ENCODE results near the gene FAM3A.
A peak's percentile ranks its signal among the peaks of the same experiment; 100 is the strongest.
"Not testable (repeated sequence)": the region's sequence is repeated elsewhere in the genome, so short reads cannot be mapped to it uniquely, and the experiment has no call there.

Gene FAM3A

GRCh38 chrX:154496591-154497137 lies 19.4 kb downstream of the FAM3A start:
- H3K4me3 Mint-ChIP-seq, H3K9me3 Mint-ChIP-seq, H3K4me1 Mint-ChIP-seq, H3K27me3 Mint-ChIP-seq, H3K36me3 Mint-ChIP-seq: not testable (repeated sequence)
- peak overlapping the region; percentile 87 for H3K27ac Mint-ChIP-seq
- peak; percentile 20 for ATAC-seq

DNA sequence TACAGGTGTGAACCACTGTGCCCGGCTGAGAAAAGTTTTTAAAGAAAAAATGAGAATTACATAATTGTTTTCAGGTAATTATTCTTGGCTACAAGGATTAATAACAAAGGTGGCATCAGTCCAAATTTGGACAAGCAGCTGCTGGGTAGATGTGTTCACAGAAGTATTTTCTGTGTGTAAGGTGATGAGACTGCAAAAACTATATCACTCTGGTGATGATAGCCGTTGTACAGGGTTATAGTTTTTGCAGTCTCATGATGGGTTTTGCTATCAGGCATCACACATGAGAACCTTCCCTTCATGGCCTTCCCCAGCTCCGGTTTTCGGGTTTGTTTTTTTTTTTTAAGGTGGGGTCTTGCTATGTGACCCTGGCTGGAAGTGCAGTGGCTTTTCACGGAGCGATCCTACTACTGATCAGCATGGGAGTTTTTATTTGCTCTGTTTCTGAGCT lies 20.5 kb downstream of the FAM3A start:
- peaks cover 11% of the 10 kb centered on the region for H3K4me1 Mint-ChIP-seq

GRCh38 chrX:154494715-154495114 lies 21.3 kb downstream of the FAM3A start:
- Mint-ChIP-seq H3K27ac (no peak overlapping the region), H3K4me3 (no peak overlapping the region), H3K36me3 (no peaks in the 10 kb centered on the region), H3K4me1 (peaks cover 14% of the 10 kb centered on the region), H3K27me3 (no peaks in the 10 kb centered on the region), H3K9me3 (no peaks in the 10 kb centered on the region)
- ATAC-seq: no peak

More for the DNA sequence above, 20.5 kb downstream of the FAM3A start:
- no peaks in the 10 kb centered on the region for H3K27me3 Mint-ChIP-seq
- ATAC-seq: no peak
- no peak overlapping the region for H3K27ac Mint-ChIP-seq
- H3K36me3 Mint-ChIP-seq: no peaks in the 10 kb centered on the region
- H3K9me3 Mint-ChIP-seq: no peaks in the 10 kb centered on the region
- no peak overlapping the region for H3K4me3 Mint-ChIP-seq

GRCh38 chrX:154490414-154491083 lies 25.5 kb downstream of the FAM3A start, which contains the start of gene SLC10A3:
Gene SLC10A3, minus strand, starts transcription at chrX:154490629. Its CDS starts 1,689 bp downstream, at chrX:154488940.
- Mint-ChIP-seq H3K27me3 (no peaks in the 10 kb centered on the region), H3K9me3 (no peaks in the 10 kb centered on the region), H3K4me3 (peak within 1 kb of the TSS; percentile 94), H3K27ac (peak within 1 kb of the TSS; percentile 95), H3K4me1 (peaks cover 35% of the 10 kb centered on the region), H3K36me3 (peaks cover 14% of the 10 kb centered on the region)
- peak; percentile 93 for ATAC-seq

DNA sequence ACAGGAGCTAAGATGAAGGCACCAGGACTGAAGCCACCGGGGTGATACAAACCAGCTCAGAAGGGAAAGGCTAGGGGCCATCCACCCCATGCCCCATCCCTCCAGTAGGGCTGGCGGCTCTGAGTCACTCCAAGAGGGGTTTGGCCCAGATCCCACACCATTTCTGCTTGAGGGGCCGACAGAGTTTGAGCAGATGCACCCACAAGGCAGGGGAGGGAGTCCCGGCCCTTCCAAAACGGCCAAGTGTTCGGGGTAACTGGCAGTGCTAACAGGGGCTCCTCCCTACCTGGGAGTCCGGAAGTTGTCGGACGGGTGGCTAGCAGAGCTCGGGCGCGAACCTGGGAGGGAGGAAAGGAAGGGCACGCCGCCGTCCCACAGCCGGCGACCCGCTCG lies 26.0 kb downstream of the FAM3A start:
- Mint-ChIP-seq H3K36me3 (peaks cover 14% of the 10 kb centered on the region), H3K27me3 (no peaks in the 10 kb centered on the region), H3K9me3 (no peaks in the 10 kb centered on the region), H3K27ac (peak overlapping the region; percentile 95), H3K4me3 (peak overlapping the region; percentile 94), H3K4me1 (peaks cover 35% of the 10 kb centered on the region)
- ATAC-seq: peak; percentile 25

GRCh38 chrX:154489182-154489581 lies 26.9 kb downstream of the FAM3A start:
- ATAC-seq: no peak
- H3K4me3 Mint-ChIP-seq: peak overlapping the region; percentile 94
- H3K9me3 Mint-ChIP-seq: no peaks in the 10 kb centered on the region
- H3K27ac Mint-ChIP-seq: peak overlapping the region; percentile 95
- H3K4me1 Mint-ChIP-seq: peaks cover 35% of the 10 kb centered on the region
- peaks cover 14% of the 10 kb centered on the region for H3K36me3 Mint-ChIP-seq
- no peaks in the 10 kb centered on the region for H3K27me3 Mint-ChIP-seq

DNA sequence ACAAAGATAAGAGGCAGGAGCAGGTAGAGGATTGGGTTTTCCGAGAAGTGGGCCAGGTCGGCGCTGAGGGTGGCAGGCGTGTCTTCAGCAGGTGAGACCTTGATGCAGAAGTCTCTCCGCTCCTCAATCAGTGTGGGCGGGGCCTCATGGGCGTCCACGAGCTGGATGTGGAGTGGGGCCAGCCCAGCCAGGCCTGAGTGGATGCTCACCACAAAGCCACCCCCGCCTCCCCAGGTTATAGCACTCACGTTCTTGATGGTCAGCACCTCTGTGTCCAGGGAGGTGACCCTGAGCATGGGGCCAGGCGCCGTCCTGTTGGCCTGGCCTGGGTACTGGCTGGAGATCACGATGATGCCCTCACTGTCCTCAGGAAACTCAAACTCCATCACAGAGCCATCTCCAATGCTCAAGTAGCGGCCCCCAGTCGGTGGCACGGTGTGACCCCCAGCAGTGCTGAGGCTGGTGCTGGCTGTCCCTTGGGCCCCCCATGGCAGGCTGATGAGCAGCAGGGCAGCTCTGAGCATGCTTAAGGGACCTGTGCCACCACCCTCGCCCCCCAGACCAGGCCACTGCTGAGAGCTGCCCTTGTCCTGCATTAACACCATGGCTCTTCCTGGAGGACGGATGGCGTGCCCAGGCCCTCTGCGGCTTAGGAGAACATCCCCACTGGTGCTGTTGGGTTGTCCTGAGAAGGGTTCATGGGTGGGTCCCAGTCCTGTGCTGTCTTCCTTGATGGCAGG lies 27.5 kb downstream of the FAM3A start:
- no peaks in the 10 kb centered on the region for H3K27me3 Mint-ChIP-seq
- peak overlapping the region; percentile 94 for H3K4me3 Mint-ChIP-seq
- no peaks in the 10 kb centered on the region for H3K9me3 Mint-ChIP-seq
- no peak for ATAC-seq
- H3K4me1 Mint-ChIP-seq: peaks cover 37% of the 10 kb centered on the region
- H3K27ac Mint-ChIP-seq: no peak overlapping the region
- H3K36me3 Mint-ChIP-seq: peaks cover 14% of the 10 kb centered on the region

DNA sequence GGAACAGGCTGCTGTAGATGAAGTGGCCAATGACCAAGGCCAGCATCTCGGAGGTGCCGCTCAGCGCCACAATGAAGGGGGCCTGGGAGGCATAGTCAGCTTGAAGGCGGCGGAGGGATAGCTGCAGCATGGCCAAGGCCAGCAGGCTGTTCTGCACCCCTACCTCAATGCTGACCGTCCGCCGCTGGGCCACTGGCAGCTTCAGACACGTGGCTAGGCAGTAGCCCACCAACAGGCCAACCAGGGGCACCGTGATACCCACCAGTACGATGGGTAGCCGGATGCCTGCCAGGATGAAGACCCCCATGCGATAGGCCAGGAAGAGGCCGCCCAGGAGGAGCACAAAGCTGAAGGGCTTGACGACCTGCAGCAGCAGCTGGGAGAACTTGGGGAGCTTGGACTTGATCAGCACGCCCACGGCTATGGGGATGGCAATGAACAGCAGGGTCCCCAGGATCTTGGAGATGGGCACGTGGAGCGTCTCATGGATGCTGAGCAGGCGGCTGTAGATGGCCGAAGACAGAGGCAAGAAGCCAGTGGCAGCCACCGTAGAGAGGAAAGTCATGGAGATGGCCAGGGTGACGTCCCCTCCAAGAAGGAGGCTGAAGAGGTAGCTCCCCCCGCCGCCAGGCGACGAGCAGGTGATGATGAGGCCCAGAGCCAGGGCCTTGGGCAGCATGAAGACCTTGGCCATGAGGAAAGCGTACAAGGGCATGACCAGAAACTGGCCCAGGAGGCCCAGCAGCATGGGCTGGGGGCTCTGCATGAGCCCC lies 28.3 kb downstream of the FAM3A start:
- Mint-ChIP-seq H3K9me3 (no peaks in the 10 kb centered on the region), H3K4me1 (peaks cover 43% of the 10 kb centered on the region), H3K36me3 (peaks cover 14% of the 10 kb centered on the region), H3K27ac (no peak overlapping the region), H3K4me3 (peak overlapping the region; percentile 21), H3K27me3 (no peaks in the 10 kb centered on the region)
- ATAC-seq: no peak

GRCh38 chrX:154486396-154487207 lies 29.4 kb downstream of the FAM3A start, which contains the start of gene UBL4A:
Gene UBL4A, minus strand, starts transcription at chrX:154486615. Its CDS starts 31 bp downstream, at chrX:154486584.
- peak; percentile 57 for ATAC-seq
- Mint-ChIP-seq H3K27ac (peak within 1 kb of the TSS; percentile 51), H3K36me3 (peaks cover 14% of the 10 kb centered on the region), H3K4me3 (peak within 1 kb of the TSS; percentile 81), H3K4me1 (peaks cover 54% of the 10 kb centered on the region), H3K27me3 (no peaks in the 10 kb centered on the region), H3K9me3 (no peaks in the 10 kb centered on the region)

GRCh38 chrX:154486052-154486395 lies 30.0 kb downstream of the FAM3A start:
- Mint-ChIP-seq H3K27ac (no peak overlapping the region), H3K27me3 (no peaks in the 10 kb centered on the region)

DNA sequence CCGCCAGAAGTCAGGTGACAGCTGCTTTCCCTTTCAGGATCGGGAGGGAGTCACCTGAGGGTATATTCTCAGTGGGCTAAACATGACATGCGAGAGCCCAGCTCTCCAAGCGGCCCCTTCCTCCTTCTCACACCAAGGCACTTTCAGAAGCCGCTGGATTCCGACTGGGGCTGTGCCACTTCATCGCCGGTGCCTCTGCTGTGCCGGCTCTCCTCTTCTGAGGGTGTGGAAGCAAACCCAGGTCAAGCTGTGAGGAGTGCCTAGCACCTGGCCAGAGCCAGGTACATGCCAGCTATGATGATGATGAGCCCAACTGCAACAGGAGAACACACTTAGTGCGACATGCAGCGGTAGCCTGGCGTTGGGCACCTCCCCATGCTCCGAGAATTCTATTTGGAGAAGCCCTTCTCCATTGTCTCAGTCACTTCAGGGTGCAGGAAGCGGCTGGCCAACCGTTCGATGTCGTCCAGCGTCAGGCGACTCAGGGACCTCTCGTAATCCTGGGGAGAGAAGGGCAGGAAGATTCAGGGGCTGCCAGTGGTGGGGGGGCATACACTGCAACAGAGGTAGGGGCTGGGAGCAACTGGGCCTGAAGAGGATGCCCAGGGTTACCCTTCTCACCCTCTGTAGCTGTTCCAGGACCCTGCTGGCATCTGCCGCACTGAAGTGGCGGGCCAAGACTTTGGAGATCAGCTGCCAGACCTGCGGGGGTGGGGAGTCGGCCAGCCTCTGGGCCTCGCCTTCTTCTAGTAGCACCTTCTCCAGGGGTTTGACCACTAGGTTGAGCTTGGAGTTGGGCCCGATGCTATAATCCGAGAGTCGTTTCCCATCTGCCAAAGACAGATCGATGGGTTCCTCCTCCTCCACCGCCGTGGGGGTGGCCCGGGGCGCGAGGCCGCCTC lies 30.6 kb downstream of the FAM3A start:
- H3K4me1 Mint-ChIP-seq: peaks cover 49% of the 10 kb centered on the region
- no peak overlapping the region for H3K27ac Mint-ChIP-seq
- H3K36me3 Mint-ChIP-seq: peaks cover 14% of the 10 kb centered on the region
- no peaks in the 10 kb centered on the region for H3K9me3 Mint-ChIP-seq
- H3K4me3 Mint-ChIP-seq: peak overlapping the region; percentile 69
- ATAC-seq: no peak
- no peaks in the 10 kb centered on the region for H3K27me3 Mint-ChIP-seq

More at GRCh38 chrX:154486052-154486395, 30.0 kb downstream of the FAM3A start:
- H3K9me3 Mint-ChIP-seq: no peaks in the 10 kb centered on the region
- no peak for ATAC-seq
- peaks cover 50% of the 10 kb centered on the region for H3K4me1 Mint-ChIP-seq
- H3K4me3 Mint-ChIP-seq: peak overlapping the region; percentile 69
- peaks cover 14% of the 10 kb centered on the region for H3K36me3 Mint-ChIP-seq

DNA sequence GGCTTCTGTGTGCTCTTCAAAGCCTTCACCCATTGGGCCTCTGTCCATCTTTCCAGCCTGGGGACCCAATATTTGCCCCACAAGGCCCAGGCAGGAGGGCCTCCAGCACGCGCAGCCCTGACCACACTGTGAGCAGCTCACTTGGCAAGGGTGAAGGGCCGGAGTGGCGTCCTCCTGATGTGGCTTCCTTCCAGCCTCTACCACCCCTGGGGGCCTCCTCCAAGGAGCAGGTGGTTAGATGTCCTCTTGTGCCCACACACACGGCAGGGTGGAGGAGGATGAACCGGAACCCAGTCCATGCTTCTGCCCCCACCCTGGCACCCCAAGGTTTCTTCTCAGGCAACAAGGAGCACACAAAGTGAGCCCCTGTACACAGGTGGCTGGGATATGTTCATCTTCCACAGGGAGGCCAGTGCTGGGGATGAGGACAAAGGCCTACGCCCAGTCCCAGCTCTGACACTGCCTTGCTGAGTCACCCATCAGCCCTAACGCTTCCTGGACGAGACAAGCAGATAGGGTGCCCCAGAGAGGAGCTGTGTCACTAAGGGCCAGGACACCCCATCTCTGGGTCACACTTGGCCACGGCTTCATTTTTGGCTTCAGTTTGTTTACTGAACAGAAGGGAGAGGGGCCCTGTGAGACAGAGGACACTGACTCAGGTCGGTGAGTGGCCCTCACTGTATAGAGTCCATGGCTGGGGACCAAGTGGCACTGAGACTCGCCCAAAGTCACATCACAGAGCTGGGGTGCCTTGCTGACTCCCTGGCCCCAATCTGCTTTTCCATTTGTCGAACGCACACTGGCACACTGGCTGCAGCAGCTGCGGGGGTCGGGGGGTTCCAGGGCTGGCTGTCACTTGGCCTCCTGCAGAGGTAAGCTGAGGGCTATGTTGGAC lies 31.5 kb downstream of the FAM3A start:
- H3K4me1 Mint-ChIP-seq: peaks cover 47% of the 10 kb centered on the region
- H3K36me3 Mint-ChIP-seq: peaks cover 14% of the 10 kb centered on the region
- no peak overlapping the region for H3K4me3 Mint-ChIP-seq
- H3K9me3 Mint-ChIP-seq: no peaks in the 10 kb centered on the region
- no peak overlapping the region for H3K27ac Mint-ChIP-seq
- ATAC-seq: no peak
- H3K27me3 Mint-ChIP-seq: no peaks in the 10 kb centered on the region

- H3K4me1 Mint-ChIP-seq: peaks cover 42% of the 10 kb centered on the region
- ATAC-seq: no peak
- no peaks in the 10 kb centered on the region for H3K9me3 Mint-ChIP-seq
- H3K36me3 Mint-ChIP-seq: peaks cover 8% of the 10 kb centered on the region
- no peaks in the 10 kb centered on the region for H3K27me3 Mint-ChIP-seq
- peak overlapping the region; percentile 4 for H3K4me3 Mint-ChIP-seq
- no peak overlapping the region for H3K27ac Mint-ChIP-seq
Measured at GRCh38 chrX:154483325-154483724, 32.7 kb downstream of the FAM3A start.

All from stimulated activated memory B cell treated with anti-CD40 and anti-IgM and Interleukin-4, amounts not matched to agents 10 μg/mL and 1 μg/mL and 100 μg/mL, for 72 hours (primary cell).